ENCODE results near the gene AMT.

AMT gene

GRCh38 chr3:49460956-49461355 is 38.7 kb upstream of the AMT start:
- no peak overlapping the region for H3K4me3 ChIP-seq (ENCODE audit: severe bottlenecking)
- no peaks in the 10 kb centered on the region for H3K9me3 ChIP-seq (ENCODE audit: severe bottlenecking)
- peaks cover 16% of the 10 kb centered on the region for H3K4me1 ChIP-seq (ENCODE audit: insufficient read depth, poor library complexity, severe bottlenecking)
- peak overlapping the region; percentile 53 for H3K27ac ChIP-seq (ENCODE audit: poor library complexity, severe bottlenecking)
- H3K36me3 ChIP-seq (ENCODE audit: low read depth), result no peaks in the 10 kb centered on the region
- TF ChIP-seq, protein P1, sequence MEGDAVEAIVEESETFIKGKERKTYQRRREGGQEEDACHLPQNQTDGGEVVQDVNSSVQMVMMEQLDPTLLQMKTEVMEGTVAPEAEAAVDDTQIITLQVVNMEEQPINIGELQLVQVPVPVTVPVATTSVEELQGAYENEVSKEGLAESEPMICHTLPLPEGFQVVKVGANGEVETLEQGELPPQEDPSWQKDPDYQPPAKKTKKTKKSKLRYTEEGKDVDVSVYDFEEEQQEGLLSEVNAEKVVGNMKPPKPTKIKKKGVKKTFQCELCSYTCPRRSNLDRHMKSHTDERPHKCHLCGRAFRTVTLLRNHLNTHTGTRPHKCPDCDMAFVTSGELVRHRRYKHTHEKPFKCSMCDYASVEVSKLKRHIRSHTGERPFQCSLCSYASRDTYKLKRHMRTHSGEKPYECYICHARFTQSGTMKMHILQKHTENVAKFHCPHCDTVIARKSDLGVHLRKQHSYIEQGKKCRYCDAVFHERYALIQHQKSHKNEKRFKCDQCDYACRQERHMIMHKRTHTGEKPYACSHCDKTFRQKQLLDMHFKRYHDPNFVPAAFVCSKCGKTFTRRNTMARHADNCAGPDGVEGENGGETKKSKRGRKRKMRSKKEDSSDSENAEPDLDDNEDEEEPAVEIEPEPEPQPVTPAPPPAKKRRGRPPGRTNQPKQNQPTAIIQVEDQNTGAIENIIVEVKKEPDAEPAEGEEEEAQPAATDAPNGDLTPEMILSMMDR (IDR thresholded peaks at IDR 0.05; ENCODE audit: poor library complexity, severe bottlenecking), result no peak
- DNase-seq (ENCODE audit: low spot score), result no peak
- ATAC-seq (ENCODE audit: low read depth), result no peak
- H3K27me3 ChIP-seq (ENCODE audit: insufficient read depth, poor library complexity, severe bottlenecking), result no peaks in the 10 kb centered on the region

- TF ChIP-seq, protein P1 (IDR thresholded peaks at IDR 0.05; ENCODE audit: poor library complexity, severe bottlenecking), result no peak
- DNase-seq (ENCODE audit: low spot score) (no peak), ATAC-seq (ENCODE audit: low read depth) (no peak)
- Histone ChIP-seq H3K4me3 (ENCODE audit: severe bottlenecking) (no peak overlapping the region), H3K27me3 (ENCODE audit: insufficient read depth, poor library complexity, severe bottlenecking) (no peaks in the 10 kb centered on the region), H3K4me1 (ENCODE audit: insufficient read depth, poor library complexity, severe bottlenecking) (peaks cover 16% of the 10 kb centered on the region), H3K27ac (ENCODE audit: poor library complexity, severe bottlenecking) (peak overlapping the region; percentile 53), H3K9me3 (ENCODE audit: severe bottlenecking) (no peaks in the 10 kb centered on the region), H3K36me3 (ENCODE audit: low read depth) (no peaks in the 10 kb centered on the region)
These were observed 38.1 kb upstream of the AMT start for GRCh38 chr3:49460188-49460890.

GRCh38 chr3:49456466-49456865 is 34.2 kb upstream of the AMT start:
- TF ChIP-seq, protein P1 (IDR thresholded peaks at IDR 0.05; ENCODE audit: poor library complexity, severe bottlenecking), result no peak
- Histone ChIP-seq H3K9me3 (ENCODE audit: severe bottlenecking) (no peaks in the 10 kb centered on the region), H3K4me3 (ENCODE audit: severe bottlenecking) (no peak overlapping the region), H3K27me3 (ENCODE audit: insufficient read depth, poor library complexity, severe bottlenecking) (no peaks in the 10 kb centered on the region), H3K36me3 (ENCODE audit: low read depth) (no peaks in the 10 kb centered on the region), H3K27ac (ENCODE audit: poor library complexity, severe bottlenecking) (no peak overlapping the region), H3K4me1 (ENCODE audit: insufficient read depth, poor library complexity, severe bottlenecking) (peaks cover 7% of the 10 kb centered on the region)
- ATAC-seq (ENCODE audit: low read depth) (peak; percentile 28; the same call in 1 of the 3 replicates), DNase-seq (ENCODE audit: low spot score) (no peak)

- TF ChIP-seq, protein P1 (IDR thresholded peaks at IDR 0.05; ENCODE audit: poor library complexity, severe bottlenecking), result no peak
- Histone ChIP-seq H3K4me1 (ENCODE audit: insufficient read depth, poor library complexity, severe bottlenecking) (no peaks in the 10 kb centered on the region), H3K27me3 (ENCODE audit: insufficient read depth, poor library complexity, severe bottlenecking) (no peaks in the 10 kb centered on the region), H3K36me3 (ENCODE audit: low read depth) (no peaks in the 10 kb centered on the region), H3K4me3 (ENCODE audit: severe bottlenecking) (no peak overlapping the region), H3K27ac (ENCODE audit: poor library complexity, severe bottlenecking) (peak overlapping the region; percentile 0), H3K9me3 (ENCODE audit: severe bottlenecking) (no peaks in the 10 kb centered on the region)
- DNase-seq (ENCODE audit: low spot score) (no peak), ATAC-seq (ENCODE audit: low read depth) (no peak)
These were observed 32.8 kb upstream of the AMT start for GRCh38 chr3:49454898-49455681.

Data from RWPE2 (cell line).